NCI-H524 (cell line): ENCODE measurements around the gene SHF.
A peak's percentile ranks its signal among the peaks of the same experiment; 100 is the strongest.

ENCODE experiments used
- DNase-seq, 2 experiments: peaks; one replicate each; lab custom pipeline; 2025; lab: John Stamatoyannopoulos, UW

Gene SHF

DNA sequence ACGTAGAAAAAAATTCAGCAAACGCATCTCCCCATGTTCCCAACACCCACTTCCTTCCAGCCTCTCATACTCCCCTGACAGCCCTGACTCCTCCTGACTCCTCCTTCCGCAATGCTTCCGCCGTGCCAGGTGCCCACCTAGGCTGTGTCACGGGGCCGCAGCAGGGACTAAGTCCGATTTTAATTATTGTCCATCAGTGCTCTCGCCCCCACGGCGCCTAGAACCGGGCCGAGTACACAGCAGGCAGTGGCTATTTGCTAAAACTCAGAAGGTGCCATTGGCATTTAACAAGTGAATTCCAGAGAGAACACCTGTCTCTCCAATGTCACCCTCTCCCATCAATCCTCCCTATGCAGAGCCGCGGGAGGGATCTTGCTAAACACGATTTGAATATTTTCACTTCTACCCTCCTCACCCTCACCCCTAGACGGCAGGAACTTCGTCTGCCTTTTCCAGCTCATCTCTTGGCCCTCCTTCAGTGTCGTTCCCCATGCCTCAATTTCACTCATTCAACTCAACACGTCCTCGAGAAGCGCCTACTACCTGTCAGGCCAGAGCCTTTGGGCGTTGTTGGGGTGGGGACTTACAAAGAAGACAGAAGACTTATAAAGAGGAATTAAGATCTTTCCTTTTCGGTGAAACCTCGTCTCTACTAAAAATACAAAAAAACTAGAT is 11.5 kb upstream of the SHF start:
- DNase-seq: peak; percentile 30 to 52

DNA sequence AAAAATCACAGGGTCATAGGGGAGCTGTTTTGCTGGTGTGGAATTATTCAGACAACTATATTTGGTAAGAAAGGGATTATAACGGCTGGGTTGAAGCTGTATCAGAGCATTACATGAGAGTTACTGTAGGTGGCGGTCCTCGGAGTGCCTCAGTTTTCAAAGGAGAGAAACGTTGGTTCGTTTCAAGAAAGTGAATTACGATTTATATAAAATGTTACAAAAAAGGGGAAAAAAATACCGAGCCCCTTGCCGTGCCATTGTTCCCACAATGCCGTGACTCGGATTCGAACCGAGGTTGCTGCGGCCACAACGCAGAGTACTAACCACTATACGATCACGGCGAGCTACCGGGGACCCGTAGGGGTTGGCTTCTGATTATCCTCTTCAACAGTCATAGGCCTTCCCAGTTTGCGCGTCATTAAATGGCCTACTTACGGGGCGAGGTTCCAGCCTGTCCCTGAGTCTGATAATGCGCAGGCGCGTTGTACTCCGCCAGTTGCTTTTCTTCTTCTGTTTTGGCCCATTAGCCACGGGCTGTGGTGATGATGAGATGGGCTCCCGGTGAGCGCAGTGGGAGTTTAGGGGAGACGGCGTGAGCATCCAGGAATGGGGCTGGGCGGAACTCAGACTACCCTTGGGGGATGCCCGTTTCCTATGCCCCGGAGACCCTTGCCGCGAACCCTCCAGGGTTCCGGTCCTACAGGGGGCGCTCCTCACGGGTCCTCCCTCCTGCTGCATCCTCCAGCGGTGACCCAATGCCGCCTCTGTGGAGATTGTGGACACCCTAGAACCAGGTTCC is 10.8 kb upstream of the SHF start:
- peak; percentile 96 to 97 for DNase-seq

DNA sequence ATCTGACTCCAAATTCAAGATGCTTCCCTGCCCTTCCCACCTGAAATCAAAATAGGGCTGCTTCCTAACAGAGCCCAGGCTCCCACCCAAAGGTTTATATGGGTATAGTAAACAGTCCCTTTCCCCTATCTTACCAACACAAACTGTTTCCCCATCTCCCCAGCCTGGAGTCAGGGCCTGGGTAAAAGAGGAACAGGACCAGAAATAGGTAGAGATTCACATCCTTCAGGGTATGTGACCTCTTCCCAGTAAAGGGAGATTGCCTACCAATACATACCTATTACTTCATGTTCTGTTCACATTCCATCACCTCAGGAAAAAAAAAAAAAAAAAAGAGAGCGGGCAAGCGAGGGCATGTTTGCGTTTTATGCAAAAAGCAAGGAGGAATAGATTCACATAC is 9.7 kb upstream of the SHF start:
- DNase-seq: no peak

DNA sequence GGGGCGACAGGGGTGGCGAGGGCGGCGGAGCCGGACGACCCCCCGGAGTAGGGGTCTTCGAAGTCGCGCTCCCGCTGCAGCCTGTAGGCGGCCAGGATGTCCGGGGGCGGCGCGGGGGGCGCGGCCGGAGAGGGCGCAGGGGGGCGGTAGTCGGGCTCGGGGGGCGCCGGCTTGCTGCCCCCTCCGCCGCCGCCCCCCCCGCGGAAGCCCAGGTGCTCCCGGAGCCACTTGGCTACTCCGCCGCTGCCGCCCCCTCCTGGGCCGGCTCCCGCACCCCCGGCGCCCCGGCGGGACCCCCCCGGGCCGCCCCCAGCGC is 230 bp downstream of the SHF start:
- DNase-seq: no peak

DNA sequence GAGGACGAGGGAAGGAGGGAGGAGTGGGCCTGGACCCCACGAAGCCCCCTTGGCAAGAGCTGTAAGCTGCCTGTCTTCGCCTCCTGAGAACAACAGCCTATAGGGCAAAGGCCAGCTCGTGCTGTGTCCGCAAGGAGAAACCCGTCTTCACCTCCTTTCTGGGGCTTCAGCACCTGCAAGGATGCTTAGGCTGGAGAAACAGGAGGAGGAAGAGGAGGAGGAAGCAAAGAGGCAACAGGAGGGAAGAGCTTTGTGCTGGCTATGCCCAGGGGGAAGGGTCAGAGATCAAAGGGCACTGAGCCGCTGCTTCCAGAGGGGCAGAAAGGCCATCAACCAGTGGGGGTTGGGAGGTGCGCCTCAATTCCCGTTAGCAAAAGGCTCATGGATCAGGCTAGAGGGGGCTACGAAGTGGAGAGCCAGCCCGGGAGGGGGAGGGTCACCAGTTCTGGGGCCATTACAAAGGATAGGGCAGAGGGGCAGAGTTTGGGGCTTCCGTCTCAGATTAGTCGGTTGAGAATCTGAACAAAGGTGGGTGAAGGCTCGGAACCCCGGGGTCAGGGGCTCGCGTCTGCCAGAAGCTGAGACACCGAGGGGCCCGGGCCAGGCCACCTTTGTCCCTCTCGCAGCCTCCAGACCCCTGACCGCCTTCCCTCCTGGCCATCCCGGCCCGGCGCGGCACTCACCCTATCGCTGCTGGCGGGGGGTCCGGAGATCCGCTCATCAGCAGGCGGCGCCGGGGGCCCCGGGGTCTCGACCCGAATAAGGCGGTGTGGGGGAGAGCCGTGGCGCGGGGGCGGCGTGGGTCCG is 792 bp downstream of the SHF start:
- no peak for DNase-seq

DNA sequence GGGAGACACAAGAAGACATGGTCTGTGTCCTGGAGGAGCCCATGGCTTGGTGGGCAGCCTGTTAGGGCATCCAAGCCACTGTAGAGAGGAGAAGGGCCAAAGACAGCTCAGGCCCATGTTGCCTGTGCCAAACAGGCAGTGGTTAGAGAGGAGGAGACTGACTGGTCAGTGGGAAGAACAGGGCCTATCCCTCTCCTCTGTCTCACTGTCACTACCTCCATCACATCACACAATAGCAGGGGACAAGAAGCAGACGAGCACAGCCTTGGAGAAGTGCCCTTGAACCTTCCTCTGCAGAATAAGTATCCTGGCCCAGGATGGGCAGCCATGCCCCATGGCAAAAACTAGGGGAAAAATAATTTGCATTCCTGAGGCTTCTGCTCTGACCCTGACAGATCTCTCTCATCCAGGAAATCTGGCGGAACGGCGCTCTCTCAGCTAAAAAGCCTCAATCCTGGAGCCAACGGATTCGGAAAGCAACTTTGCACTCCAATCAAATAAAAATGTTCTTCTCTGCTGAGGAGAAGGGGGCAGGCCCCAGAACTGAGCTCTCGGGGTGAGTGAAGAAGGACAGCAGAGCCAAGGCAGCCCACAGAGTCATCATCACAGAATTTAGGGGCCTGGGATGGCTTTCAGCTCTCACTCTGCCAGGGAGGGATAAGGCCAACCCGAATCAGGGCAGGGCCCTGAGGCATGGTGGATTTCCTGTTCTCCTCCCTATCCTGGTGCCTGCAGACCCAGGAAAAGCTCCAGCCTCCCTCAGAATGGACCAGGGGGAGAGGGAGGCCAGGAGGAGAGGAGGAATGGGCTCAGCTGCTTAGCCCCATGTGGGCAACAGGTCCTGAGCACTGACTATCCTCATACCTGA is 1.6 kb downstream of the SHF start:
- DNase-seq: no peak

DNA sequence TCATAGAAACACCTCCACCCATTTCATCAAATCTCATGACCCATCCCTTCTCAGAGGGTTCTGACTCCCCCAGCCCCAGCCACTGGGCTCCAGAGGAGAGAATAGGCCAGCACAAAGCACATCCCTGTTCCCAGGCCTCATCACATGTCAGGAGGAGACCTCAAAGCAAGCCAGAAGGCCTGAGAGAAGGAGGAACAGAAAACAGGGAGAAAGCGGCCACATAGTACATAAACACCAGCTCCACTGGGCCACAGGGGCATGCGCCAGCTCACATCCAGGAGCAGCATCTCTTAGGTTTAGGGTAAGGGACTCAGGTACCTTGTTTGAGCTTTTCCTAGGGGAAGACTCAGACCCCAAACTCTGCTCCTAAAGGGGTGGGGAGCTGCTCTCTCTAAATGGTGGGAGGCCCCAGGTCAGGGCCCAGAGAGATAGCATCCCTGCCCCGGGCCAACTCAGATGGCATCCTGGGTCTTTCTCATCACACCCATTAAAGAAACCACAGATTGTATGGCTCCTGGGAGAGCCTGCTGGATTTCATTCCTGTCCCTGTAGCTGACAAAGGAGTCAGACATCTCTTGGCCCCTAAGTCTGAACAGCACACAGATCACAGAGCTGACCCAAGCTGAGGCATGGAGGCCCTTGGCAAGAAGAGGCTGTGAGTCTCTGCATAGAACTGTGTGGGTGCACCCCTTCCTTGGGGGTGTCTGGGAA is 2.5 kb downstream of the SHF start:
- no peak for DNase-seq

DNA sequence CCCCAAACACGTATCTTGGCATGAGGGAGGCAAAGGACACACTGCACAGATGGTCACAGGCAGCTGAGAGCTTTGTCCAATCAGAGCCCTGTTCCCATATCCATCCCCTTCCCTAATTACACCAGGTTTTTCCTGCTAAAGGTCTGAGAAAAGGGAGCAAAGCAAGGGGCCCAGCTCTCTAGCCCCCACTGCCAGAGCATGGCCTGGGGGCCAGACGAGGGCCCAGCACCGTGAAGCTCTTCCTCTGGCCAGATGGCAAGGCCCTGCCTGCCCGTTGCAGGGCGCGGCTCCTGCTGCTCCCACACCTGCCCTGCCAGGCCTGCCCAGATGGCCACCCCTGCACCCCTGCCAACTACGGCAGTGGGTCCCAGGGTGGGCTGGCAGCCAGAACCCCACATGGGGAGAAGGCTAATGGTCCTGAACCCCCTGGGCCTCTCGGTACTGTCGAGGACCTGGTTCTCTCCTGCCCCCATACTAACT is 3.2 kb downstream of the SHF start:
- DNase-seq: peak; percentile 66 to 85

DNA sequence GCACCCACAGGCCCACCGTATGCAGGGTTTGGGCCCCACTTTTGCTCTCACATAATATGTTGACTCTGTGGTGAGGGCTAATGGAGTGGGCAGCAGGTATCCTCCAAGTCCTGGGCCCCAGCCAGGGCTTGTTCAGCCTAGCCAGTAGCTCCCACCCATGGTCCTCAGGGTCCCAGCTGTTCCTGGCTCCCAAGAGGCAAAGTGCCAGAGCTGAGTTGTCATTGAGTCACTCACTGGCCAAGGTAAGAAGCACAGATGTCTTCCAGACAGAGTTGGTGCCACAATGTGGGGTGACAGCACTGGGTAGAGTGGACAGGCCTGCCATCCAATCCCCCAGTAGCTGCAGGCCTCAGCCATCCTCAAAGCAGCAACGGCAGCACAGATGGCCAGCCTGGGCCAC is 4.3 kb downstream of the SHF start:
- DNase-seq: peak; percentile 91 to 95

DNA sequence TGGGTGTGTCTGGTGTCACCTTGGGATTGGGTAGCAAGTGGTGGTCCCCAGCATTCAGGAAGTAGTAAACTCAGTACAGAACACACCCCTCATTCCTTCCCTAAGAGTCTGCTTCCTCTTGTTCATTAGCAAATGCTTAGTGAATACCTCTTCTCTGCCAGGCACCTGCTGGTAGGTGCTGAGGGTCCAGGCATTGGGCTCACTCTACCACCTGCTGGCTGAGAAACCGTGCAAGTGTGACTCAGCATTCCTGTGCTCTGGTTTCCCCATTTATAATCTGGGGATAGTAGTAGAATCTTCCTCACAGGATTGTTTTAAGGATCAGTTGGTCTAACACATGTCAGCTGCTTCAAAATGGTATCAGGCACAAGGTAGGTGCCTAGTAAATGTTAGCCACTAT is 4.8 kb downstream of the SHF start:
- no peak for DNase-seq

DNA sequence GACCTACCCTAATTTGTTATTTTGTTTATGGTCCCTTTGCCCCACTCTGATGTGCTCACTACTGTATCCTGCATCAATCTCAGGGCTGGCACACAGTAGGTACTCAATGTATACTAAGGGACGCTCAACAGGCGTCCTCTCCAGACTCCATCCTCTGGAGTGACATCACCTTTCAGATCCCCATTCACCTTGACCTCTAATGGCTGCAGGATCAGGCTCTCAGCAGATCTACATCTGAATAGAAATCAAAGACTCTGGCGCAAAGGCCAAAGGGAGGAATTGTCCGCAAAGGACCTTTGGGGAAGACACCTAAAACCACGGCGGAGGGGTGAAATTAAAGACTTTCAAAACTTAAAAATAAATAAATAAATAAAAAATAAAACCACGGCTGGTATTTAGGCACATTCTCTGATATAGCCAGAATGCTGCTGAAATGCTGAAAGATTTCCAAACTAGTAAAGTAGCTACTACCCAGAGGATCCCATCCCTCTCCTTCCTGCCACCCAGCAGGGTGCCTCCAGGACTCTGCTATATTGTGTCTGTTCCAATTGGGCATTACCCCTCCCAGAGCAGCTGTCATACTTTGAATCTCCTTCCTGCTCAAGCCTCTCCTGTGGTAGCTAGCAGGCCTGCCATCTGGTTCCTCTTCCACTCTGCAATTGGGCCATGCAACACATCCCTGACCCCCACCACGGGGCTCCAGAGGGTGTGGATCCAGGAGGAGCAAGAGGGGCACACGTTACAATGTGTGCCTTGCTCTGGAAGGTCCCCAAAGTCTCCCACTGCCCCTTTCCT is 6.1 kb downstream of the SHF start:
- peak; percentile 97 to 99 for DNase-seq

DNA sequence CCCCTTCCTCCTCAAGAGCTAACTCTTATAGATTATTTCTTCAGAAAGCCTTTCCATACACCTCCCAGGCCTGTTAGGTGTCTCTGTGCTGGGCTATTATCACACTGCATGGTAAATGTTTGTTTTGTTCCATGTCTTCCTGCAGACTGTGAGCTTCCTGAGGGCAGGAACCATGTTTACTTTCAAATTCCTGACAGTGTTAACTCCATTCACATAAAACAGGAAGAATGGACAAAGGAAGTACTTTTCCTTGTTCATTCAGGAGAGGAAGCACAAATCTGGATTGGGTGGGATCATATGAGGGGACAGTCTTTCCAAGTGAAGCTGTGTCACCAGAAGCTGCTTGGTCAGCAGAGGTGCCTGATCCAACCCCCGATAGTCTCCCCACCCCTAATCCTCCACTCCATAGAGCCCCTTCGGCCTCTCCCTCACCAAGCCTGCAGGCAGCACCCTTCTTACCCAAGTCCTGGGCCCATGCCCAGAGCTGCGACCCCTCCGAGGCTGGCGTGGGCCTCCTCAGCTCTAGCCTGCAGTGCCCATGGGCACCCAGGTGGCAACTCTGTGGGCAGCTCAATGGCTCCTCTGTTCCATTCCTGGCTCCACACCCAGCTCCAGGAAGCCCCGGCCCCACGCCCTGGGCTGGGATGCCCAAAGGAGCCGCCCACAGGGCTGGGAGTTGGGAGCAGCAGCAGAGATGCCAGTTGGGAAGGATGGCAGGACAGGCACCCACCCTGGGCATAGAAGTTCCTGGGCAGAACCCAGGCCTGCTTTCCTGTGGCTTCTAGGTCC is 6.9 kb downstream of the SHF start:
- DNase-seq: no peak

DNA sequence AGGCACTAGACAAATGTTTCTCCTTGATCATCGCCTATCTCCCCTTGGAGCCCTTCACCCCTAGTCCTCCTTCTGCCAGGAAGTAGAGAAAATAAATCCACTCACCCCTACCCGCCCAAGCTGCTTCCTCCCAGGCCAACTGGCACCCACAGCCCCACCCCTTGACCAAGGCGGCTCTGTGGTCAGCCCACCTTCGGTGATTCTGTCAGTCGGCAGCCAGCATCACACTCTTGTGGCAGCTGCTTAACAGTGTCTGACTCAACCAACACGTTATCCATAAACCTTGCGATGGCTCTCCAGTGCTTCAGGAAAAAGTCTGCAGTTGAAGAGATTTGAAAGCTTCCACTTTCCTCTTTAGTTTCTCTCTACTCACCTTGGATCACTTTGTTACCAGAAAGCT is 7.6 kb downstream of the SHF start:
- no peak for DNase-seq

DNA sequence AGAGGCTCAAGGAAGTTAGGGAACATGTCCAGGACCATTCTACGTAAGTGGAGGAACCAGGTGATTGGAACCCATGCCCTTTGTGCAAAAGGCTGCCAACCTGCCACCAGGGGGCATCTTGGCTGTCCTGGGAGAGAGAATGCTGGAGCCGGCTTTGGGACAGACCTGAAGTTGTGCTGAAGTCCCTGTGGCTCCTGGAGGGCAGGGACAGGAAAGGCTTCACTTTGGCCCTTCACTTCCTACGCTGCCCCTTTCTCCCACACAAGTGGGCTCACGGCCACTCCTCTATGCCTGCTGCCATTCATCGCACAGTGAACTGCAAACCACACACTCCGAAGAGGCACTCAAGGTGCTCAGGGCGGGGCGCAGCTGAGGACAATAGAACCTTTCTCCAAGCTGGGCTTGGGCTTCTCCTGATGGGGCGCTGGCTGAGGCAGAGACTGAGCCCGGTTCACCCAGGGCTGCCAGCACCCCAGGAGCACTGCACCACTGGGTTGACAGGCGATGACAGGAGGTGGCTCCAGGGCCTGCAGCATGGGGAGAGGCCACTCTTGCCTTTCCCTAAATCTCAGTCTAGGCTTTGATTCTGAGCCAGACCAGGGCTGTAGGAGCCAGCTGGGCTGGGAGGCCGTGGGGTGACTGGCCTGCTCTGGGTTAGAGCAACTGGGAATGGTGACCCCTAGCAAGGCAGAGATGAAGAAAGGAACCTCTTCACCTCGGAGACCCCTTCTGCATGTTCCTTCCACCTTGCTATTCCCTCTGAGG is 8.4 kb downstream of the SHF start:
- peak in 1 of 2 experiments; percentile 41 for DNase-seq

DNA sequence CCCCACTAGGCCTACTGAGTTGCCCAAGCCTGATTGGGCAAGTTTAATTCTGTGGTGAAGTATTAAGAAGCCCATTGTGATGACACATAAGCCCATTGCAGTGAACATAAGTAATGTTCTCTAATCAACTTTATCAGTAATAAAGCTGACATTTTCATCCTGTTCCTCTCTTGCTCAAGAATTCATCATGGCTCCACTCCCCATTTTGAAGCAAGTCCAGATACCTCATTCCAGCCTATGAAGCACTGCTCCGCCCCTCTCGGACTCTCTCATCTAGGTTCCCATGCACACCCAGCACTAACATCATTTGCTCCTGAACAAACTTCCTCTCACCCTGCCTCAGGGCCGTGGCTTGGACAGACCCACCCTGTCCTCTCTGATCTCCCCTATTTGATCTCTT is 10.5 kb downstream of the SHF start:
- no peak for DNase-seq

DNA sequence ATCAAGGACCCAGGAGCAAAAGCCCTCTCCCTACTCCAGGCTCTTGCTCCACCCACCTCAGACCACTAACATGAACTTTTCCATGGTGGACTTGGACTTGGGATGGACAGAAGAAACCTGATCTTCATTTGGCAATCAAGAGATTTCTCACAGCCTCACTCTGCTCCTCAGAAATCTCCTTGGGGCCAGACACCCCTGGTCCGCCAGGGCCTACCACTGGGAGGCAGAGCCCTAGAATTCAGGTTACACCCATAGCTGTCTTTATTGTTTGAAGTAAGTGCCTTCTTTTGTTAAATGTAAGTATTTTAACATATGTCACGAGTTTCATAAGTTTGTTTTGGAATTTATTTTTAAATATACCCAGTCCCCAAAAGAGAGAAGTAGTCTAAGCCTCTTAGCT is 13.2 kb downstream of the SHF start:
- no peak for DNase-seq

DNA sequence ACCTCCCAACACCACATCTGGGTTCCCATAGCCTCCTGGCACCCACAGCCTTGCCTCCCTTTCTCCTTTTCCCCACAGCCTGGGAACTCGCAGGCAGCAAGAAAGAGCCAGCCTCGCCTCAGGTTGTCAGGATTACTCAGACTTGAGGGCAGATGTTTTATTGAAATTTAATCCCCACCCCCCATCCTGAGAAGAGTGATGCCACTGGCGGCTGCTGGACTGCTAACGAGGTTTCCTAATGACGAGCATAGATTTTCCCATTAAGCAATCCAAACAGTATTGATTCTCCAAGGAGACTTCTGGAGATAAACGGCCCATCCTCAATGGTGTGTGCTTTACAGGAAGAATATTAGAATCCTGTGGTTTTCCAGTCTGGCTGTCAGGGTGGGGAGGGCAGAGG is 13.7 kb downstream of the SHF start:
- peak; percentile 54 to 71 for DNase-seq

DNA sequence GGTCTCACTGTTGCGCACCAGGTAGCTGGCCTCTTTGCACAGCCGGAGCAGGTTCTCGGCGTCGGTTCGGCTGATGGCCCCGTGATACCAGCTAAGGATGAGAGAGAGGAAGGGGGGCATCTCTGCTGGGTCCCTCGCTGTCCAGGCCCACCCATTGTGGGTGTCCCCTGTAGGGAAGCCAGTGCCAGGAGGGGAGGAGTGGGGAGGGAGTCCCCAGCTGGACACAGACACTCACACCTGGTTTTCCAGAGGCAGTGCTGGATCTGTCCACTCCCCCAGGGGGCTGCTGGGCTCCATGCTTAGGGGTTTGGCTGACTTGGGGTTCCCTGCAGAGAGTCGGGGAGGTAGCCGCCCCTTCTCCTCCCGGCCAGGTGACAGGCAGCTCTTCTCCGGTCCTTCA is 15.9 kb downstream of the SHF start:
- DNase-seq: no peak
